Activated naive CD4-positive, alpha-beta T cell (primary cell): ENCODE data around the gene P3H4.

Source experiments
- DNase-seq, 4 experiments: peaks; one replicate each; lab custom pipeline; 2025; lab: John Stamatoyannopoulos, UW

P3H4 gene

DNA sequence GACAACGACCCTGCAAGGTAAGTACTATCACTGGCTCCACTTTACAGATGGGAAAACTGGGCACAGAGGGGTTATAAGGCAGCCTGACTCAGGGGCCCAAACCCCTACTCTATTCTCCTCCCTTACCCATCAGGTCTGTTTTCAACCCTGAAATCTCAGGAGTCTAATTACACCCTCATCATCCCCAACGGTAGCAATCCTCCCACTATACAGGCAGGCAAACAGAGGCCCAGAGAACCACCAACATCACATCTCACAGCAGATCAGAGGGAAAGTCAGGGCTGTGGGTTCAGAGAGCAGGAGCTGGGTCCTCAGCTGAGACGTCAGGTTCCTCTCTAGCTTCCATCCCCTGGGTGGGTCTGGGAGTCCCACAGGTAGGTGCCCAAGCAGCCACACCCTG, 41.8 kb downstream of the P3H4 start:
- DNase-seq = no peak

DNA sequence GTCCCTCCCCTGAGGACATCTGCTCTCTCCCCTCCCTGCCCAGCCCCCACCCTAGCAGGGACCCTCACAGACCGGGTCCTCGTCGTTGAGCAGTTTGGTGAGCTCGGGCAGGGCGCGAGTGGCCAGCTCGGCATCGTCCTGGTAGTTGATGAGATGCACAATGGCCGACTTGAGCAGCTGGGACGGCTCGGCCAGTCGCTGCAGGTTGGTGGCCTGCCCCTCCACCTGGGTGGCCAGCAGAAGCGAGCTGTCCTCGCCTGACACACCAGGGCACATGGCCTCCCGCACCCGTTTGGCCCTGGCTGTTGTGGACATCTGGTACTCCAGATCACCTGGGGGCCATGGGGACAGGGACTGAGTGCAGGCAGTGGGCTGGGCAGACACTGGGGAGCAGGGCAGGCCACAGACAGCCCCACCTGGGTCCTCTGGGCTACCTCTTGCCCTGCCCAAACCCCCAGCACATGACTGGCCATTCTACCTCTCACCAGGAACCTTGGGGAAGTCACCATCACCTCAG, 42.3 kb downstream of the P3H4 start:
- no peak for DNase-seq

DNA sequence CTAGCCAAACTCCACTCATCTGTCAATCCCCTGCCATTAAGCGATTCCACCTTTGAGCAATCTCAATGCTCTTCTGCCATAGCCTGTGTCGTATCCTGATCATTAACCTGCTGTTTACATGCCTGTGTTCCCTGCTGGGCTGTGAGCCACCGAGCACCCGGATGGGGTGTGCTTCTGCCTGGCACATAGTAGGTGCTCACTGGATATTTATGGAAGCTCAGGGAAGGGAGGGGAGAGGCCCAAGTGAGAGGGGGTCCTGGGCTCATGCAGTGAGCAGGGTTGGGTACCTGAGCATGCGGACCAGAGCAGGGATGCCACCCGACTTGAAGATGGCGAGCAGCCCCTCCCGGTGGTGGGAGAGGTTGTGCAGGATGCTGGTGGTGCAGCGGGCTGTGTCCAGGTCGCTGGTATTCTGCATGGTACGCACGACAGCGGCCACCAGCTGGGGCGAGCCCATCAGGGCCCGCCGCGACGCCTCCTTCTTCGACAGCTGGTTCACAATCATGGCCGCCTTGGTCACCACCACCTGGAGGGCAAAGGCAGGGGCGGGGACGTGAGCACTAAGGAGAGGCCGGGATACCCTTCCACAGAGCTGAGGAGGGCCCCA, 43.0 kb downstream of the P3H4 start:
- DNase-seq = no peak

- no peak for DNase-seq
Observed at GRCh38 chr17:41767324-41768042, 44.3 kb downstream of the P3H4 start.

DNA sequence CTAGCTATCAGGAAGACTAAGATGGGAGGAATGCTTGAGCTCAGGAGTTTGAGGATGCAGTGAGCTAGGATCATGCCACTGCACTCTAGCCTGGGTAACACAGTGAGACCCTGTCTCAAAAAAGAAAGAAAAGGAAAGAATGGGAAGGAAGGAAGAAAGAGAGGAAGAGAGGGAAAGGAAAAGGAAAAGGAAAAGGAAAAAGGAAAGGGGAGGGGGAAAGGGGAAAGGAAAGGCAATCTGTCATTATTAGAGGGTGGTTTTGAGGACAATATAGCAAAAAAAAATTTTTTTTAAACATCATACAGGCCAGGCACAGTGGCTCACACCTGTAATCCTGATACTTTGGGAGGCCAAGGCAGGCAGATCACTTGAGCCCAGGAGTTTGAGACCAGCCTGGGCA, 45.6 kb downstream of the P3H4 start:
- no peak for DNase-seq

- DNase-seq = no peak
Observed at GRCh38 chr17:41763327-41763726, 48.4 kb downstream of the P3H4 start.

DNA sequence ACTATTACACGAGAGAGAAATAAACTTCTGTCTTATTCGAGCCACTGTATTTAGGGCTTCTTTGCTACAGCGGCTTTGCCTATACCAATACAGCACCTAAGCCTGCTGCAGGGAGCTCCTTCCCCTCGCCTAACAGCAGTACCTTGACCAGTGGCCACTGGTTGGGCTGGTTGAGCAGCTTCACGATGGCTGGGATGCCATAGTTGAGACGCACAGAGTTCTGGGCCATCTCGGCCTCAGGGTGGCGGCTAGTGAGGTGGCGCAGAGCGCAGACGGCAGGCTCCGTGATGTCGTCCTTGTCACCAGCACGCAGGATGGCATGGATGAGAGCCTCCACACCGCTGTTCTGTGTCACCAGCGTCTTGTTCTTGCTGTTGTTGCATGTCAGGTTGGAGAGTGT, 48.9 kb downstream of the P3H4 start:
- no peak for DNase-seq

DNA sequence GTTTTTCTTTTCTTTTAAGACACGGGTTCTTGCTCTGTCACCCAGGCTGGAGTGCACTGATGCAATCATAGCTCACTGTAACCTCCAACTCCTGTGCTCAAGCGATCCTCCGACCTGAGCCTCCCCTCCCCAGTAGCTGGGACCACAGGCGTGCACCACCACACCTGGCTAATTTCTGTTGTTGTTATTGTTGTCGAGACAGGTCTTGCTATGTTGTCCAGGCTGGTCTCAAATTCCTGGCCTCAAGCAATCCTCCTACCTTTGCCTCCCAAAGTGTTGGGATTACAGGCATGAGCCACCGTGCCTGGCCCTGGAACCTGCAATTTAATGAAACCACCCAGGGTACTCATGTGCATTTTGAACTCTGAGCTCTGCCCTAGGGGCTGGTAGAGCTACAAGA, 49.4 kb downstream of the P3H4 start:
- DNase-seq = no peak

DNA sequence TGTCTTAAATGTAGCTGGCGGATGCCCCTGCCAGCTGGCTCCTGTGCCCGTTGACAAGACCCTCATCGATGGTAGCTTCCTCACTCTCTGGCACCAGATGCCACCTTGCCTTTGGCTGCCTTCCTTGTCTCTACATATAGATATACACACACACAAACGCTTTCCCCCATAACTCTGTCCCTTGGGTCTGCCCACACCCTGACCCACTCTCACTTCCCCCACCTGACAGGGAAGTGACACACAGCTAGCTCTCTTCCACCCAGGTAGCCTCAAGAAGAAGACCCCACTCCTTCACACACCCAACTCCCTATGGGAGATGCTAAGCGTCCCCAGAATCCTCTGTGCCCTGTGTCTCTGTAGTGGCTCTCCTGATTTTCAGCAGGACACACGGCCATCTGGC, 50.9 kb downstream of the P3H4 start:
- no peak for DNase-seq

DNA sequence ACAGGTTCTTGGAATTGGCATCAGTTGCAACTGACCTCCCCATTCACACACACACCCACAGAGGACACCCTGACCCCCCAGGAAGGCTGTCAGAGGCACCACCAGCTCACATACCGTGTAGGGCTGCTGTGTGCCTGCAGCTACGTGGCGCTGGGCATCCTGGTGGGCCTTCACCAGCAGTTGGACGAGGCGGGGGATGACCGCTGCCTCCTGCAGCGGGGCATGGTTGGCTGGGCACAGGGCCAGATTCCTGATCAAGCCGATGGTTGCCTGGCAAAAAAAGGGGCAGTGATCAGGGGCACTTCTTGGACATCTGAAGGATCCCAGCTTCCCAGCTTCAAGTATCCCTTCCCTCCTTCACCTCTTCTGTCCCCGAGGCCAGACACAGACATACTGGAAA, 53.1 kb downstream of the P3H4 start:
- no peak for DNase-seq

GRCh38 chr17:41754066-41754465, 57.7 kb downstream of the P3H4 start:
- DNase-seq = no peak
